OCI-M2 (cell line): ENCODE results near the gene AMZ2.
"Not testable (repeated sequence)": the region's sequence is repeated elsewhere in the genome, so short reads cannot be mapped to it uniquely, and the experiment has no call there.

Source experiments
- DNase-seq: peaks from one replicate; lab custom pipeline; 2025; ENCODE audit not compliant: unreplicated experiment; lab: John Stamatoyannopoulos, UW

Gene AMZ2

GRCh38 chr17:68219429-68219828 lies 28.4 kb upstream of the AMZ2 start:
- DNase-seq = not testable (repeated sequence)

GRCh38 chr17:68220186-68220585 lies 27.7 kb upstream of the AMZ2 start:
- not testable (repeated sequence) for DNase-seq

GRCh38 chr17:68220786-68221185 lies 27.1 kb upstream of the AMZ2 start:
- not testable (repeated sequence) for DNase-seq

GRCh38 chr17:68221786-68222185 lies 26.1 kb upstream of the AMZ2 start:
- no peak for DNase-seq

GRCh38 chr17:68222606-68223005 lies 25.2 kb upstream of the AMZ2 start:
- no peak for DNase-seq

- DNase-seq = not testable (repeated sequence)
Measured at GRCh38 chr17:68225055-68225454, 22.8 kb upstream of the AMZ2 start.

- not testable (repeated sequence) for DNase-seq
Measured at GRCh38 chr17:68228039-68228680, 19.7 kb upstream of the AMZ2 start.

- DNase-seq = no peak
Measured at GRCh38 chr17:68228817-68229570, 18.8 kb upstream of the AMZ2 start.

- DNase-seq = no peak
Measured at GRCh38 chr17:68229619-68230018, 18.2 kb upstream of the AMZ2 start.

GRCh38 chr17:68231131-68231530 lies 16.7 kb upstream of the AMZ2 start:
- DNase-seq = not testable (repeated sequence)

GRCh38 chr17:68231541-68231940 lies 16.3 kb upstream of the AMZ2 start:
- no peak for DNase-seq

- DNase-seq = not testable (repeated sequence)
Measured at GRCh38 chr17:68232741-68233140, 15.1 kb upstream of the AMZ2 start.

GRCh38 chr17:68234726-68235335 lies 13.0 kb upstream of the AMZ2 start:
- DNase-seq = not testable (repeated sequence)

GRCh38 chr17:68235336-68235791 lies 12.5 kb upstream of the AMZ2 start:
- DNase-seq = not testable (repeated sequence)

- DNase-seq = not testable (repeated sequence)
Measured at GRCh38 chr17:68237369-68238163, 10.3 kb upstream of the AMZ2 start.

- DNase-seq = no peak
Measured at GRCh38 chr17:68238164-68238870, 9.5 kb upstream of the AMZ2 start.

GRCh38 chr17:68238871-68239253 lies 9.0 kb upstream of the AMZ2 start:
- no peak for DNase-seq

GRCh38 chr17:68239632-68240366 lies 8.0 kb upstream of the AMZ2 start:
- no peak for DNase-seq

- no peak for DNase-seq
Measured at GRCh38 chr17:68246271-68247028, 1.4 kb upstream of the AMZ2 start.
